NOMO-1 (cell line): Measurements from ENCODE around the gene GABRG3.
"Not testable (repeated sequence)": the region's sequence is repeated elsewhere in the genome, so short reads cannot be mapped to it uniquely, and the experiment has no call there.

Experiments
- DNase-seq, 2 experiments: peaks; one replicate each; lab custom pipeline; 2025; ENCODE audit not compliant: unreplicated experiment in 2 of 2; lab: John Stamatoyannopoulos, UW

The GABRG3 gene

GRCh38 chr15:27166917-27167316, 195.9 kb downstream of the GABRG3 start:
- no peak for DNase-seq

DNA sequence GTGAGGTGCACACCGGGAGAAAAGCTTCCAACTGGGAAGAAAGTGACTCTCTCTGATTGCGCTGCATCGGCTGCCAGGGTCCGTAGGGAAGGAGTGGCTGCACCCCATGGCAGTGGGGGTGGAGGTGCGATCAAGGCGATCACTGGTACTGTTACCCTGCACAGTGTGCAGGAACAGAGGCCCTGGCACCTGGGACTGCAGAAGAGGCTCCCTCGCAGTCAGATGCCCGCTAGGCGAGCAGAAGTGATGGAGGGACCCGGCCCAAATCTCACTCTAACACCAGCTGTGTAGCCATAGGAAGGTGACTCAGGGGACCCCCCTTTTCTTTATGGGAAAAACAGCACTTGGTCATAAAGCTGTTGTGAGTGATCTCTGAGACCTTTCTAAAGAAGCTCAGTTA, 196.8 kb downstream of the GABRG3 start:
- DNase-seq, result no peak

DNA sequence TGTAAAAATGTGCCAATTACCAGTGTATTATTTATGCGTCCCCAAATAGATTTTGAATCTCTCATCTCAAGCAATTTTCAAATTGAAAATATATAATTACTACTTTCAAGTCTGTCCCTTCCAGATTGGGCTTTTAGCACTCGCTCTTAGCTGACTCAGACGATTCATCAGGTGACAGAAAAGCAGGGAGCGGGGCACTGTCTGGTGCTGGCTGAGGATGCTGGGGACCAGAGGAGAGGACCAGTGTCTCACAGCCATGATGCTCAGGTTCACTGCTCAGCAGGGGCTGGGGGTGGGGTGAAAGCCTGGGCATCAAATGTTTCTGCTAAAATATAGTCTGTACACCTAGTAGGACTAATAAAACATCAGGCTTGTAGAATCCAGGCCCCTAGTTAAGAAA, 199.9 kb downstream of the GABRG3 start:
- no peak for DNase-seq

DNA sequence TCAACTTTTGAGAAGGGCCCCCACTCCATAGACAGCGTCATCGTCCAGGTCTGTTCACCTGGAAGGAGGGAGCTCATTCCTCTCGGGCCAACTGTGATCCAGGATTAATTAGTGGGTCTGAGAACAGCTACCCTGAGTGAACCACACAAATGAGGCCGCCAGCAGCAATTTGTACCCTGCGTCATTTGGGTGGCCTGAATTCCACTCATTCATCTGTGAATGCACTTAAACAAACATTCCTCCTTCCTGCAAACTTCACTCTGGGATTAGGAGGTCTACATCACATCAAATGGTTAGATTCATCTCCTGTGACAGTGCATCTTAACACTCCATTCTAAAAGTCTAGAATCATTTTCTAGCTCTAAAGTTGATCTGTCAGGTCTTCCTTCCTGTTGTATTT, 201.8 kb downstream of the GABRG3 start:
- no peak for DNase-seq

DNA sequence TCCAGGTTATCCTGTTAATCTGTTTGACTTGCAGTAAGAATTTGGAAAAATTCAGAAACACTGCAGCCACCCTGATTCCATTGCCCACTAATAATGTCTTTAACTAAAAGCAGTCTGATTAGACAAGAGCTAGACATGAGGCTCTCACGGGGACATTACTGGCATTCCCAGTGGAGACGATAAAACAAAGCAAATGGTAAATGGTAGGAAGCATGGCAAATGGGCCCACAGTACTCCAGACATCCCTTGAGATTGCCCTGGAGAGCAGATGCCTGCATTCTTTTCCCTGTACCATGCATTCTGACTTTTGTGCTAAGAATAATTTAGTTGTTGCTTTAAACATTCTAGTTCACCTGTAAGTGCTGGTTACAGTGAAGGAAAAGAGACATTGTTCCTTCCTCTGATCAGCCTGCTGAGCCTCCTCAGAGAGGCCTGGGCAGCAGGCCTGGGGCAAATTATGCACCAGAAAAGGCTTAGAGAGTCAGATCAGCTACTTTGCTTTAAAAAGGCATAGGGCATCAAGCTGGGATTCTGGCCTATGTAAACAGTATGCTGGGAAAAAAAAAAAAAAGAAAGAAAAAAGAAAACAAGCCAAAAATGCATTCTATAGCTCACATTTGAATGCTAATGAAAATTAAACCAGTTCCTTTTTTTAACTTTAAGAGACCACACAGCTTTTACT, 204.6 kb downstream of the GABRG3 start:
- no peak for DNase-seq

DNA sequence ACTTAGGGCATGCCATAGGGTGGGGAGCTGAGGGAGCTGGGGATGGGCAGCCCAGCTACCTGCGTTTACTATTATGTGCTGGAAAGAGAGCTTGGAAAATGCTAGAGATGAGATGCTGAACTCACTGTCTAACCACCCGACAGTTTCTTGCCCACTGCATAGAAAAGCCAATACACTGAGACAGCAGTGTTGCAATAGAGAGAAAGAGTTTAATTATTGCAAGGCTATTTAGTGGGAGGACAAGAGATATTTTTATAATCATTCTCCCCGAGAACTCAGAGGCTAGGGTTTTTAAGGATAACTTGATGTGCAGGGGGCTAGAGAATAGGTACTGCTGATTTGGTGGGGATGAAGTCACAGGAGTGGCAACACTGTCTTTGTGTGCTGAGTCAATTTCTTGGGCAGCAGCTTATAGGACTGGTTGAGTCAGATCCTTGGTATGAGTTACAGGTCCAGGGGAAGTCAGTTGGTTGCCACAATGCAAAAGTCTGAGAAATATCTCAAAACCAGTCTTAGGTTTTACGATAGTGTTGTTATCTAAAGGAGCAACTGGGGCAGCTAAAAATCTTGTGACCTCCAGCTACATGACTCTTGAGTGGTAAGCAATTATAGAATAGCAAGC, 205.9 kb downstream of the GABRG3 start:
- DNase-seq, result no peak

GRCh38 chr15:27179789-27180188, 208.8 kb downstream of the GABRG3 start:
- DNase-seq, result no peak

GRCh38 chr15:27182561-27183110, 211.7 kb downstream of the GABRG3 start:
- DNase-seq, result no peak

DNA sequence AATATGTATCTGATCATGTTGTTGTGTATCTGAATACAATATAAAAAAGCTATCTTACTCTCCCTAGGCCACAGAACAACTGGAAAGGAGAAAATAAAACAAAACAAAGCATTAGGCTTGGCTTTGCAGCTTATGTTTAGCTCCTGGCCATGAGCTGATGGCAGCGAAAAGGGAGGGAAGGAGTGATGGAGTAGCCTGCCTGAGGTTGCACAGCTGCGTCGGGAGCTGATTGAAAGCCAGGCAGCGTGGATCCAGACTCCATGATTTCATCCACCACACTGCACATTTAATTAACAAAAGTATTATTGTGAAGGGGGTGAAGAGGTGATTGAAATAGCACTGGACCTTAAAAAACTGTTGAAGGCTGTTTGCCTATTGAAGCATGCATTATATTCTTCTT, 212.2 kb downstream of the GABRG3 start:
- no peak for DNase-seq

GRCh38 chr15:27191515-27191914, 220.5 kb downstream of the GABRG3 start:
- DNase-seq, result not testable (repeated sequence)

GRCh38 chr15:27196691-27197090, 225.7 kb downstream of the GABRG3 start:
- no peak for DNase-seq

DNA sequence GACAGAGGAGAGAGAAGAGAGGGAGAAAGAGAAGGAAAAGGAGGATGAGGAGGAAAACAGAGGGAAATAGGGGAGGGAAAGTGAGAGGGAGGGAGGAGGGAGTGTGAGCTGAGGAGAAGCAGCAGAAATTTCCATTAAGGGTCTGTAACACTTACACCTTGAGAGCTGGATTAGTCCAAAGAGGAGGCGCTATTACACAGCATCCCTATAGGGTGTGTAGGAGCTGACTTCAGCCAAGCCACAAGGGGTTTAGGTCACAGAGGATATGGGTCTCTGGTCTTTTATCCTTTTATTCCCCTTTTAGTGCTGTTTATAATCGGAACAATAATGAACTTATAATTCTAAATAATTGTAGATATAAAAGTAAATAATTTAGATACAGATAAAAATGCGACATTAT, 230.4 kb downstream of the GABRG3 start:
- DNase-seq, result no peak

- DNase-seq, result no peak
Measured at GRCh38 chr15:27210176-27210575, 239.2 kb downstream of the GABRG3 start.

DNA sequence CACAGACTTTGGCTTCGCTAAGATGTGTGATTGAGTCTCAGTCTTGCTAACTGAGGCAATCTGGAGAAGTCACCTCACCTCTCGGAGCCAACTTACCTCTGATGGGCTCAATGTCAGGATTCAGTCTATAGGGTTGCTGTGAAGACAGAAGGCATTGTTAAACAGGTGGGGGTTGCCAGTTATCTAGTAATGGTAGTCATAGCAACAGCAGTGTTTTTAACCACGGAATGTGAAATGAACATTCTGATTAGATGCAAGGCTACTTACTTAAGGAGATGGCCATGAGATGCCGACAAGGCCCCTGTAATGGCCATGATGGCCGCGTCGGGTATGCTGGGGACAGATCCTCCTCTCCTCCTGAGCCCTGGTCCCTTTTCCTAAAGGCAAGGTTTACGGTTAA, 243.1 kb downstream of the GABRG3 start:
- DNase-seq, result no peak

GRCh38 chr15:27214961-27215360, 244.0 kb downstream of the GABRG3 start:
- DNase-seq, result no peak

DNA sequence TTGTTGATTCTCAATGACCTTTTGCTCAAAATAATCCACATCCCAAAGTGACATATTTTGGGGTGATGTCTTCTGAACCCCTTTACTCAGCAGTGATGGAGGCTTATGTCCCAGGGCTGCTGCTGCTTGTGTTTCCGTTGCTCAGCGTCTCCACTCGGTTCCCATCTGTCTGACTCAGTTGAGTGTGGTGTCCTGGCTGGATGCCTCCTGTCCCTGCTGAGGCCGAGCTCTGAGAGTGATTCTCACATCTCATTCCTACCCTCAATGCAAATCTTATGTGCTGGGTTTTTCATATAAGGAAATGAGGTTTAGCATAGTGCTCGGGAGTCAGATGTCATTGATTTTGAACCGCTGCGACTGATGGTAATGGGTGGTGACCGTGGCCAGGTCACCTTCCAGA, 247.4 kb downstream of the GABRG3 start:
- no peak for DNase-seq

- DNase-seq, result no peak
Measured at GRCh38 chr15:27219636-27220035, 248.7 kb downstream of the GABRG3 start.

DNA sequence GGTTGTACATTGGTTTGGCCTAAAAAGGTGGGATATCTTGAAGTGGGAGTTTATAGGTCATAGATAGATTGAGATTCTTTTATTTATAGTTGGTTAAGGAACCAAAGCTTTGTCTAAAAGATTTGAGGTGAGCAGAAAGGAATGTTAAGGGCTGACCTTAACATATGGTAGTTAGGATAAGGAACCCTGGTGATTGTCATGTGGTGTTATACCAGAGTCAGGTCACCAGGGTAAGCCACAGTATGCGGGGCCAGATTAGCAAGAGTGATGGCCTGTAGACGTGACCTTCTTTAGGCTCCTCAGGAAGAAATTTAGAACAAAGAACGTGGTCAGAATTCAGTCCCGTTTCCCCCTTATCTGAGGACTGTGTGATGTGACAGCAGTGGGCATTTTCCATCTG, 249.2 kb downstream of the GABRG3 start:
- DNase-seq, result no peak

DNA sequence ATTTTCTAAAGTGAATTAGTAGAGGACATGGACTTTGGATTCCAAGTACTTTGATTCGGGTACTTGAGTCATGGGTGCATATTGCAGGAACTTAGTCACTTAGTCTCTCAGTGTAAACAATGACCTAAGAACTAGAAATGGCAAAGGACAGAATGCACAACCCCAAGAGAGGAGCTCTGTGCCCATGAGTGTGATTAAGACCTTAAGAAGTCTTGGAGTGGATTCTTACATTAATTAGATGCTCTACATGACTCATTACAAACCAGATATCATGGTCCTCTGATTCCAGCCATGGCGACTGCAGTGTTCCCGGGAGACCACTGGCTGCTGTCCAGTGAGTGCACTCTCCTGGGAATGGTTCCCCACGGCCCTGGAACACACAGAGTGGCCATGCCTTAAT, 251.5 kb downstream of the GABRG3 start:
- DNase-seq, result no peak

DNA sequence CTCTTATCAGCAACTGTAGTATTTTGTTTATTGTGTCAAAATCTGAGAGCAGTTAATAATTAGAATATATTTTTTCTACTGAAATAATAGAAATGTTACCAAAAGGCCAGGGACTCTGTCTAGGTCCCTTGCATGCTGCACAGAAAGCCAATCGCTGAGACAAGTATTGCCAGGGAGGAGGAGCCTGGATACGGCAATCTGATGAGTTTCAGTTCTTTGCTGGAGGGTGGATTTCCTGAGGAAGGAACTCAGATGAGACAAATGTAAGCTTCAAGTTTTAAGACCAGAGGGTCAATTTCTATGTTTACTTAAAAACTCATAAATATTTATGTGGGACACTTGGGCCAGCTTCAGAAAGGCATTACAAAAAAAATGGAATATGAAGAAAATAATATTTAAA, 252.2 kb downstream of the GABRG3 start:
- no peak for DNase-seq

- DNase-seq, result no peak
Measured at GRCh38 chr15:27231811-27232210, 260.8 kb downstream of the GABRG3 start.

- no peak for DNase-seq
Measured at GRCh38 chr15:27232876-27233275, 261.9 kb downstream of the GABRG3 start.
